Cardiac fibroblast (primary cell): Measurements from ENCODE around the gene ZMIZ2.
"Not testable (repeated sequence)": the region's sequence is repeated elsewhere in the genome, so short reads cannot be mapped to it uniquely, and the experiment has no call there.

Source experiments
- DNase-seq, 2 donors: peaks; one replicate each; pipeline versions ENCODE4 v3.0.0 to v3.0.0-alpha.2; 2010; ENCODE audit warnings: low read depth in 2 of 2
- H3K4me3 ChIP-seq, 2 donors: replicated peaks in 1 of 2; 1 replicate in 1 of 2; 2 replicates in 1 of 2; pipeline ENCODE4 v1.5.1; 2011; ENCODE audit warnings: low read depth in 2 of 2, low read length in 2 of 2, mild to moderate bottlenecking in 2 of 2, moderate library complexity in 1 of 2
- CTCF ChIP-seq: IDR thresholded peaks from one replicate; pipeline ENCODE4 v1.5.1; 2011; ENCODE audit warnings: low read depth, mild to moderate bottlenecking, low read length, inconsistent platforms

The ZMIZ2 gene

GRCh38 chr7:44796504-44797328 lies 48.1 kb downstream of the ZMIZ2 start, which contains the start of gene PPIA:
Gene PPIA (plus strand): TSS chr7:44796681. CDS start chr7:44796725, 44 bp downstream.
- H3K4me3 ChIP-seq: peak within 1 kb of the TSS; percentile 89 to 91
- DNase-seq: peak; percentile 99
- no peak for TF ChIP-seq CTCF

- TF ChIP-seq CTCF: peak; percentile 28
- H3K4me3 ChIP-seq: peak overlapping the region; percentile 89 to 91
- peak; percentile 90 for DNase-seq
Measured at GRCh38 chr7:44797329-44798258, 48.9 kb downstream of the ZMIZ2 start.

- DNase-seq: no peak
- no peak for TF ChIP-seq CTCF
- H3K4me3 ChIP-seq: peak overlapping the region; percentile 89 to 91
Measured at GRCh38 chr7:44798649-44799305, 50.1 kb downstream of the ZMIZ2 start.

GRCh38 chr7:44799939-44800338 lies 51.3 kb downstream of the ZMIZ2 start:
- no peak for DNase-seq
- H3K4me3 ChIP-seq: no peak overlapping the region
- TF ChIP-seq CTCF: no peak

- no peak overlapping the region for H3K4me3 ChIP-seq
- TF ChIP-seq CTCF: no peak
- DNase-seq: peak in 1 of 2 donors; percentile 70
Measured at GRCh38 chr7:44801890-44802289, 53.2 kb downstream of the ZMIZ2 start.

- no peak overlapping the region for H3K4me3 ChIP-seq
- TF ChIP-seq CTCF: no peak
- no peak for DNase-seq
Measured at GRCh38 chr7:44802418-44803025, 53.9 kb downstream of the ZMIZ2 start.

- DNase-seq, H3K4me3 ChIP-seq: not testable (repeated sequence)
Measured at GRCh38 chr7:44803828-44804519, 55.3 kb downstream of the ZMIZ2 start.
